ENCODE results near the gene PRKN. TPM values are rescaled to one million over a fixed set of nuclear protein-coding genes. Genes with fewer than 3 reads are reported as not detected.

The PRKN gene
- total and polyA plus RNA-seq, 2 experiments from 2014 or later = 2.3 to 3.9 TPM

DNA sequence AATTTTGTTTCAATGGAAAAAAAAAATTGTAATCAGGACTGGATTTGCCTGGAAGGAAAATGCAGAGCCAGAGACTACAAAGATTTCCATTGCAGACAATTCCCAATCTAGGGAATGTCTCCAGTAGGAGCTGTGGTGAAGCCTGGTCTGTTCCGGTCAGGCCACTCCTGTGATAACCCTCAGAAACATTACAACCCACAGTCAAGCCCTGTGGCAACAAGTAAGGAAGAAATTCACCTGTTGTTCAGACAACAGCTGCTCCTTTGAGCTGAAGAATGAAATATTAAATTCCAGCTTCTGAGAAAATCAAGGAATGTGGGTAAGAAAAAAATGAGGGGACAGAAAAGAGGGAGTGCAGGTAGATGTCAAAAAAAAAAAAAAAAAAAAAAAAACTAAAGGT, 8.0 kb downstream of the PRKN start:
- 76% methylated on average over 1 of the region's 1 CpG for WGBS (ENCODE audit: low lambda C conversion rate, missing lambda C conversion rate)
- H3K9me3 ChIP-seq (ENCODE audit: low read depth) = no peaks in the 10 kb centered on the region
- H3K4me3 ChIP-seq = no peak overlapping the region
- no peaks in the 10 kb centered on the region for H3K36me3 ChIP-seq (replicated peaks; ENCODE audit: insufficient read depth, low read depth)
- TF ChIP-seq, protein P1, sequence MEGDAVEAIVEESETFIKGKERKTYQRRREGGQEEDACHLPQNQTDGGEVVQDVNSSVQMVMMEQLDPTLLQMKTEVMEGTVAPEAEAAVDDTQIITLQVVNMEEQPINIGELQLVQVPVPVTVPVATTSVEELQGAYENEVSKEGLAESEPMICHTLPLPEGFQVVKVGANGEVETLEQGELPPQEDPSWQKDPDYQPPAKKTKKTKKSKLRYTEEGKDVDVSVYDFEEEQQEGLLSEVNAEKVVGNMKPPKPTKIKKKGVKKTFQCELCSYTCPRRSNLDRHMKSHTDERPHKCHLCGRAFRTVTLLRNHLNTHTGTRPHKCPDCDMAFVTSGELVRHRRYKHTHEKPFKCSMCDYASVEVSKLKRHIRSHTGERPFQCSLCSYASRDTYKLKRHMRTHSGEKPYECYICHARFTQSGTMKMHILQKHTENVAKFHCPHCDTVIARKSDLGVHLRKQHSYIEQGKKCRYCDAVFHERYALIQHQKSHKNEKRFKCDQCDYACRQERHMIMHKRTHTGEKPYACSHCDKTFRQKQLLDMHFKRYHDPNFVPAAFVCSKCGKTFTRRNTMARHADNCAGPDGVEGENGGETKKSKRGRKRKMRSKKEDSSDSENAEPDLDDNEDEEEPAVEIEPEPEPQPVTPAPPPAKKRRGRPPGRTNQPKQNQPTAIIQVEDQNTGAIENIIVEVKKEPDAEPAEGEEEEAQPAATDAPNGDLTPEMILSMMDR (IDR thresholded peaks at IDR 0.05; ENCODE audit: poor library complexity) = no peak
- H2AFZ ChIP-seq = no peak overlapping the region
- no peaks in the 10 kb centered on the region for H4K20me1 ChIP-seq (ENCODE audit: insufficient read depth, poor library complexity, severe bottlenecking)
- H3K4me1 ChIP-seq (ENCODE audit: insufficient read depth) = no peaks in the 10 kb centered on the region
- no peak for DNase-seq (ENCODE audit: low spot score)
- H3K9me2 ChIP-seq (replicated peaks; ENCODE audit: insufficient read depth) = no peaks in the 10 kb centered on the region
- H3K79me2 ChIP-seq = no peaks in the 10 kb centered on the region
- no peaks in the 10 kb centered on the region for H3K27me3 ChIP-seq
- no peak overlapping the region for H3K4me2 ChIP-seq
- H3K27ac ChIP-seq = no peak overlapping the region

DNA sequence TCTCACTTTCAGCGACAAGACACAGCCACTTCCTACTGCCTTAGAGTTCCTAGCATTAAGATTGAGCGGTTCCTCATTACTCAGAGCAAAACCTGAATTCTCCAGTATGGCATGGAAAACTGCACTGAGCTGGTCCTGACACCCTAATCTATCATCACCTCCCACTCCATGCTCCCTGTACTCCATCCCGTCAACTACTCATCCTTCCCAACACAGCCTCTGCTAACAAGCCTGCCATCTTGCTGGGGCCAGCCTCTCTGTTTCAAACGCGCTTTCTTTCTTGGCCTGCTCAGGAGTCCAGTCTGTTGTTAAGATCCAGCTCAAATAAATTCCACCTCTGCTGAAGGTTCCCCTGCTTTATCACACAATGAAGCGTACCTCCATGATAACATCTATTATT, 12.0 kb downstream of the PRKN start:
- H3K4me3 ChIP-seq = no peak overlapping the region
- no peak overlapping the region for H3K4me2 ChIP-seq
- no peaks in the 10 kb centered on the region for H3K27me3 ChIP-seq
- H3K9me2 ChIP-seq (replicated peaks; ENCODE audit: insufficient read depth) = no peaks in the 10 kb centered on the region
- TF ChIP-seq EZH2phosphoT487 (IDR thresholded peaks at IDR 0.05; ENCODE audit: low read depth, severe bottlenecking, unreplicated experiment) = no peak
- TF ChIP-seq EZH2 (IDR thresholded peaks at IDR 0.05; ENCODE audit: borderline replicate concordance) = no peak
- TF ChIP-seq, protein P1 (IDR thresholded peaks at IDR 0.05; ENCODE audit: poor library complexity) = no peak
- DNase-seq (ENCODE audit: low spot score) = no peak
- H3K4me1 ChIP-seq (ENCODE audit: insufficient read depth) = no peaks in the 10 kb centered on the region
- no peaks in the 10 kb centered on the region for H3K79me2 ChIP-seq
- no peaks in the 10 kb centered on the region for H4K20me1 ChIP-seq (ENCODE audit: insufficient read depth, poor library complexity, severe bottlenecking)
- no peak overlapping the region for H2AFZ ChIP-seq
- H3K27ac ChIP-seq = no peak overlapping the region
- H3K9me3 ChIP-seq (ENCODE audit: low read depth) = no peaks in the 10 kb centered on the region
- H3K36me3 ChIP-seq (replicated peaks; ENCODE audit: insufficient read depth, low read depth) = no peaks in the 10 kb centered on the region
- WGBS (ENCODE audit: low lambda C conversion rate, missing lambda C conversion rate) = 89% methylated on average over 6 of the region's 6 CpGs

DNA sequence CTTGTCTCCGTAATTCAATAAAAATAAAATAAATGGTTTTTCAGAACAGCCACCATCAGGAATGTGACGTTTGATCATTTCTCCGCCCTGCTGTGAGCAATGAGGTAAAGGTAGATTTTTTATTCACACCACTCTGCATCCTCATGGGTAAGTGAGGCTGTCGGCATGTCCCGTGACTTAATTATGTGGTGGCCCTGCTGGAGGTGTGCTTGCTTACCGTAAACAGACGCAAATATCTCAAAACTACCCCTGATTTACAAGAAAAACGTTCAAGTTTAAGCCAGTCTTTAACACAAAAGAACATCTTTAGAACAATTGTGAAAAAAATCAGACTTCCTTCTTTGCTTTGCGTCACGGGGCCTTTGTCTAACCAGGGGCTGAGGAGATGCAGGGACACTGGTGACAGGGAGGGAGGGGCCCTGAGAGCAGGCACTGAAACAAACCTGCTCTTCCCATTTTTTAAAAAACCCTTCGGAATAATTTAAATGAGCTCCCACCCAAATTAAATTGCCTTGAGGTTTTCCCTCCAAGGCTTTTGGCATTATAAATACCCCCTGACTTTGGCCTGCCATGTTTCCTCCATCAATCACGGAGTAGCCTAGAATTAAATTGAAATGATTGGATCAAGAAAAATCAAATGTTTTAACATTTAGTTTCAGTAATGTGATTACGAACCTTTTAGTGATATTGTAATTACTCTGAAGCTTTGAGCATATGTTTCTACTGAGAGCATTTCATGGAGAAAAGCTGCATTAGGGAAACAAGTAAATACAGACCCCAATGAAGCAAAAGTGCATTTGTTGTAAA, 13.4 kb downstream of the PRKN start:
- no peak for DNase-seq (ENCODE audit: low spot score)
- H3K27me3 ChIP-seq = no peaks in the 10 kb centered on the region
- H3K4me2 ChIP-seq = no peak overlapping the region
- H3K27ac ChIP-seq = no peak overlapping the region
- no peaks in the 10 kb centered on the region for H3K9me2 ChIP-seq (replicated peaks; ENCODE audit: insufficient read depth)
- H3K9me3 ChIP-seq (ENCODE audit: low read depth) = no peaks in the 10 kb centered on the region
- H3K36me3 ChIP-seq (replicated peaks; ENCODE audit: insufficient read depth, low read depth) = no peaks in the 10 kb centered on the region
- 76% methylated on average over 13 of the region's 13 CpGs for WGBS (ENCODE audit: low lambda C conversion rate, missing lambda C conversion rate)
- H4K20me1 ChIP-seq (ENCODE audit: insufficient read depth, poor library complexity, severe bottlenecking) = no peaks in the 10 kb centered on the region
- no peak overlapping the region for H2AFZ ChIP-seq
- H3K4me3 ChIP-seq = no peak overlapping the region
- no peaks in the 10 kb centered on the region for H3K79me2 ChIP-seq
- TF ChIP-seq, protein P1 (IDR thresholded peaks at IDR 0.05; ENCODE audit: poor library complexity) = no peak
- TF ChIP-seq EZH2 (IDR thresholded peaks at IDR 0.05; ENCODE audit: borderline replicate concordance) (no peak), EZH2phosphoT487 (IDR thresholded peaks at IDR 0.05; ENCODE audit: low read depth, severe bottlenecking, unreplicated experiment) (no peak)
- H3K4me1 ChIP-seq (ENCODE audit: insufficient read depth) = no peaks in the 10 kb centered on the region
